ENCODE data around the gene FCAMR. TPM values are rescaled to one million over a fixed set of nuclear protein-coding genes. Genes with fewer than 3 reads are reported as not detected.

The FCAMR gene
- total RNA-seq, 1 experiment from 2014 or later = not detected

DNA sequence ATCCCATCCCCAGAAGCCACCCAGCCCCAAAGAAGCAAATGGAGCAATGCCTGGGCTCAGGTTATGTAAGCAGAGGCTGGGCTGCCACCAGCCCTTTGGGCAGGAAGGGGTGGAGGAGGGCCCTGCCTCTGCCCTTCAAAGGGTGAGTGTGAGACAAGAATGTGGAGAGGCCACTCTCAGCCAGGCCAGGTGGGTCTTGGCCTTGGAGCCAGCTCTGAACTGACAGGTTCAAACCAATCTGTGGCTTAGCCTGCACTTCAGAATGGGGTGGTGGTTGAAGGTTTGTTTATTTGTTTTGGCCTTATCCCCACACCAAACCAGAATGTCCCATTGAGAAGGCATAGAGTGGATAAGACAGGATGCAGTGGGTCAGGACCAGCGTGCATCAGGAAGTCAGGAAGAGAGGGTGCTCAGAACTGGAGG, 32.5 kb upstream of the FCAMR start:
- no peak for DNase-seq (ENCODE audit: low read depth, low spot score)
- in situ Hi-C loops (cut with HindIII; ENCODE audit: low pct_unique_long_range_greater_than_20kb, low sequenced_read_pairs) = no loop called here

DNA sequence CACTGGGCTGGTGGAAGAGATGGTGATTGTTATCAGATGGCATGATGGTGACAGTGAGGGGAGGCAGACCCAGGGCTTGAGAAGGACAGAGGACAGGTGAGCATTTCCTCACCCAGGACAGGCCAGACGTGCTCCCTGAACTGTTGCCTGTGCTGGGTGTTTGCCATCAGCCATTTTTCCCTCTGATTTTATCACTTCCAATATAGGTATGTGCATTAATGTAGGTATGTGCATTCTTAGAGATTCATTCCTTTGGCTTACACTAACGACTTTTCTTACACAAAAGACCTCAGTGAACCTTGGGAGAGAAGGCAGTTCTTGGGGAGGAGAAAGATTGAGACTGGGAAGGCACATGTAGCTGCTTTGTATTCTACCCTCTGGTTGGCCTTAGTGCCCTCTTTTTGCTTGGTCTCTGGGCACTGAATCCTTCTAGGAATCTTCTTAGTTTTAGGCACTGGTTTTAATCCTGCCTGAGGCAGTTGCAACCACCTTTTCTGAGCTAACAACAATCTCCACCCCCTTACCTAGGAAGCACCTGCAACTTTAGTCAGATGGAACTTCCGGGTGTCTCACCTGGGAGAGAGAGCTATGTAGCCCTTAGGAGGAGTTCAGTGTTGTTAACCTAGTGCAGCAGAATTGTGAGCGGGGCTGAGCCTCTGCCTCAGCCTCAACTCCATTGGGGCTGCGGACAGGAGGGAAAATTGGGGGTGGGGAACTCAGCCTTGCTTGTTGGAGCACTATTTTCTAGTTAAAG, 31.4 kb upstream of the FCAMR start:
- DNase-seq (ENCODE audit: low read depth, low spot score) = no peak
- in situ Hi-C loops (cut with HindIII; ENCODE audit: low pct_unique_long_range_greater_than_20kb, low sequenced_read_pairs) = no loop called here

GRCh38 chr1:207000651-207001291, 30.5 kb upstream of the FCAMR start:
- DNase-seq (ENCODE audit: low read depth, low spot score) = no peak
- in situ Hi-C loops (cut with HindIII; ENCODE audit: low pct_unique_long_range_greater_than_20kb, low sequenced_read_pairs) = no loop called here

DNA sequence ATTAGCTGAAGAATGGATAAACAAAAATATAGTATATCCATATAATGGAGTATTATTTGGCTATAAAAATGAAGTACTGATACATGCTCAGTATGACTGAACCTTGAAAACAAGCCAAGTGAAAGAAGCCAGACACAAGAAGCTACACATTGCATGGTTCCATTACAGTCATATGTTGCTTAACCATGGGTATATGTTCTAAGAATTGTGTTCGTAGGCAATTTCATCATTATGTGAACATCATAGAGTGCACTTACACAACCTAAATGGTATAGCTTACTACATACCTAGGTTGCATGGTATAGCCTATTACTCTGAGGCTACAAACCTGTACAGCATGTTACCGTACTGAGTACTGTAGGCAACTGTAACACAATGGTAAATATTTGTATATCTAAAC, 28.6 kb upstream of the FCAMR start:
- in situ Hi-C loops (cut with HindIII; ENCODE audit: low pct_unique_long_range_greater_than_20kb, low sequenced_read_pairs) = no loop called here
- no peak for DNase-seq (ENCODE audit: low read depth, low spot score)

DNA sequence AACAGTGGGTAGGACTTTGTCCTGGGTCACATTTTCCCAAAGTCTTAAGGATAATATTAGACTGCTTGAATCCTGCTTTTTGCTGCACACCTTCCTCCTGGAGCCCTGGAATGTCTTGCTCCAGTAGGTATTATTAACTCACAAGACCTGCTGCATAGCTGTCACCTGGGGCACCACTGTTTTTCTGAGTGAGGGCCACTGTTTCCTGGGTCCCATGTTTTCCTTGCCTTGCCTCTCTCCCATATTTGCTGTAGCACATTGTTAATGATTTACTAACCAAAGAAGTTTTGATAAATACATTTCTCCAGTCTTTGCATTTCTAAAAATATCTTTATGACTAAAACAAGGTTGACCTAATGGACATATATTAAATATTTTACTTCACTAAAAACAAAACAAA, 22.5 kb upstream of the FCAMR start:
- in situ Hi-C loops (cut with HindIII; ENCODE audit: low pct_unique_long_range_greater_than_20kb, low sequenced_read_pairs) = no loop called here
- DNase-seq (ENCODE audit: low read depth, low spot score) = no peak

DNA sequence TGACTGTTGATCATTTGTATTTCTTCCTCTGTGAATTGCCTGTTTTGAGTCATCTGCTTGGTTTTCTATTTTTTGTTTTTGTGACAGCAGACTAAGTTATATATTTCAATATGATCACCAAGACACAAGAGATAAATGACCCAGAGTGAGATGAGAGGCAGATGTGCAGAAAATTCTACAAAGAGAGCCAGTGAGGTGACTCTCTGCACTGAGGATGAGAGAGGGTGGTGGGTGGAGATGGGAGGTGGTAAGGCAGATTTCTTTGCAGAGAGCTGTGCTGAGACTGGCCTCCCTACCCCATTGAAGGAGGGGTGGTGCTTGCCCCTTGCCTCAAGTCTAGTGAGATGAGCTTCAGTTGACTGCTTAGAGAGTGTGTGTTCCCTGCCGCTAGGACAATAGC, 17.6 kb upstream of the FCAMR start:
- in situ Hi-C loops (cut with HindIII; ENCODE audit: low pct_unique_long_range_greater_than_20kb, low sequenced_read_pairs) = no loop called here
- no peak for DNase-seq (ENCODE audit: low read depth, low spot score)

DNA sequence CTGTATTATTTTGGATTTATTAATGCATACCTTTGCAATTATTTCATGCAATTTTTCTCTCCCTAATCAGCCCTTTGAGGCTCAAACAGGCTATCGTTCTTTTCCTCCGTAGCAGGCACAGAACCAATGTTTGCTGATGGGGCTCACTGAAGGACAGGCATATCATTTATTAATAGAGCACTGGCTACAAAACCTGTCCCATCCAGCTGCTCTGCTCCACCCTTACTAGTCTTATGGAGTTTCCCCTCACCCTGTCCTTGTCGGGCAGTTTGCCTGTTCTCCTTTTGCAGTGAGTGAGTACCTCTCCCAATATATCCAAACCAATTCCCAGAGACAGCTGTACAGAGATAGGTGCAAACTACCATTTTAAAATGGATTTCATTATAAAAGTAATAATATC, 16.6 kb upstream of the FCAMR start:
- in situ Hi-C loops (cut with HindIII; ENCODE audit: low pct_unique_long_range_greater_than_20kb, low sequenced_read_pairs) = no loop called here

GRCh38 chr1:206986402-206986801, 16.1 kb upstream of the FCAMR start:
- in situ Hi-C loops (cut with HindIII; ENCODE audit: low pct_unique_long_range_greater_than_20kb, low sequenced_read_pairs) = no loop called here
- no peak for DNase-seq (ENCODE audit: low read depth, low spot score)

More for the DNA sequence above, 16.6 kb upstream of the FCAMR start:
- DNase-seq (ENCODE audit: low read depth, low spot score) = no peak

DNA sequence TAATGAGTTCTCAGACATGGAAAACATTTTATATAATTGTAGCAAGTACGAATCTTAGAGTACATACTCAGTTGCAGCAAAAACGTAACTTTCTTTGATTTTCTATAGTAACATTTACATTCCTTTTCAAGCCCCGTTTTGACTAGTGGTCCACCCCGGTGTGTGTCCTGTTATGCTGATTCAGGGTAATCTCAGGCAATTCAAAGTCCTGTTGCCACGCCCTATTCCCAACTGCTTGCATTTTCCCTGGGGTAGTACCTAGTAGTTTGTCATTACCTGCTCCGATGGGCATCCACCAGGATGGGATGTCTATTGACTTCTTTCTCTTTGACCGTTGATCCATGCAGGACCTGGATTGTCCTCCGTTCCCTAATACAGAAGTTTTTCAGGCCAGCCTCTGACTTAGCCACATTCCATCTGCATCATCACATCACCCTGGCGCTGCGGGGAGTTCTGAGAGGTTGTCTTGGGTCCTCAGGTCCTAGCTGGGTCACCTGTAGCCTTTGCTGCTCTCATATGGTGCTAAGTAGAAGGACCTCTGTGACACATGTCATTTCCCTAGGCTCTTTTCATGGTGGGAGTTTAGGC, 15.0 kb upstream of the FCAMR start:
- in situ Hi-C loops (cut with HindIII; ENCODE audit: low pct_unique_long_range_greater_than_20kb, low sequenced_read_pairs) = no loop called here

GRCh38 chr1:206982216-206982615, 12.0 kb upstream of the FCAMR start:
- in situ Hi-C loops (cut with HindIII; ENCODE audit: low pct_unique_long_range_greater_than_20kb, low sequenced_read_pairs) = no loop called here
- DNase-seq (ENCODE audit: low read depth, low spot score) = peak; percentile 75

More for the DNA sequence above, 15.0 kb upstream of the FCAMR start:
- no peak for DNase-seq (ENCODE audit: low read depth, low spot score)

GRCh38 chr1:206979379-206980043, 9.3 kb upstream of the FCAMR start:
- in situ Hi-C loops (cut with HindIII; ENCODE audit: low pct_unique_long_range_greater_than_20kb, low sequenced_read_pairs) = no loop called here
- DNase-seq (ENCODE audit: low read depth, low spot score) = peak; percentile 62

DNA sequence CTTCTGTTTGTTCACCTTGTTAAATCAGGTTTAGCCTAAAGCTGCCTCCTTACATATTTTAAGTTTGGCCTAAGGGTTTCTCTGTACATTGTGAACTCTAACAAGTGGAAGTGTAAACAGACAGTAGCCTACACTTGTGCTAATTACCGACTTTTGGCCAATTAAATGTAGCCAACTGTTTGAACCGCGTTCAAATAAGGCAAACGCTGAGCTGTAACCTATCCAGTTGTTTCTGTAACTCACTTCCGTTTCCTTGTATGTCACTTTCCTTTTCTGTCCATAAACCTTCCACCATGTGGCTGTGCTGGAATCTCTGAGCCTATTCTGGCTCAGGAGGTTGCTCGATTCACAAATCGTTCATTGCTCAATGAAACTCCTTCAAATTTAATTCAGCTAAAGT, 8.0 kb upstream of the FCAMR start:
- DNase-seq (ENCODE audit: low read depth, low spot score) = no peak
- in situ Hi-C loops (cut with HindIII; ENCODE audit: low pct_unique_long_range_greater_than_20kb, low sequenced_read_pairs) = no loop called here

- in situ Hi-C loops (cut with HindIII; ENCODE audit: low pct_unique_long_range_greater_than_20kb, low sequenced_read_pairs) = no loop called here
Observed at GRCh38 chr1:206975306-206975705, 5.0 kb upstream of the FCAMR start.

DNA sequence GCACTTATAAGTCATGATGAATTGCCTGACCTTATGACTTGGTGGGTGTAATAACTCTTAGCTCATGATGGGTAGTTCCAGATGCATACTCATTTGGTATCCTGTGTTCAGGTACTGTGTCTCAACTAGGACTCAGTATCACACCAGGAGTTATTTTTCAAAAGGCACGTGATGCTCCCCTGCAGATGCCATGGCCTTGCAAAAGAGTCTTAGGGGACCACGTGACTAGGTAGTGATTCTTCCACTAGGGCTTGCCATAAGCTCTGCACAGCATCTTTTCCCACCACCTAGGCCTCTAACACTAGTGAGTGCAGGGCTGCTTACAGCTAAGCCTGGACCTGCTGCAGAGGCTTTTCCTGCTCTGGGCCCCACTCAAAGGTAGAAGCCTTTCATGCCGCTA, 3.9 kb upstream of the FCAMR start:
- DNase-seq (ENCODE audit: low read depth, low spot score) = no peak
- in situ Hi-C loops (cut with HindIII; ENCODE audit: low pct_unique_long_range_greater_than_20kb, low sequenced_read_pairs) = no loop called here

More at GRCh38 chr1:206975306-206975705, 5.0 kb upstream of the FCAMR start:
- no peak for DNase-seq (ENCODE audit: low read depth, low spot score)

GRCh38 chr1:206972728-206973127, 2.5 kb upstream of the FCAMR start:
- in situ Hi-C loops (cut with HindIII; ENCODE audit: low pct_unique_long_range_greater_than_20kb, low sequenced_read_pairs) = no loop called here
- DNase-seq (ENCODE audit: low read depth, low spot score) = no peak

DNA sequence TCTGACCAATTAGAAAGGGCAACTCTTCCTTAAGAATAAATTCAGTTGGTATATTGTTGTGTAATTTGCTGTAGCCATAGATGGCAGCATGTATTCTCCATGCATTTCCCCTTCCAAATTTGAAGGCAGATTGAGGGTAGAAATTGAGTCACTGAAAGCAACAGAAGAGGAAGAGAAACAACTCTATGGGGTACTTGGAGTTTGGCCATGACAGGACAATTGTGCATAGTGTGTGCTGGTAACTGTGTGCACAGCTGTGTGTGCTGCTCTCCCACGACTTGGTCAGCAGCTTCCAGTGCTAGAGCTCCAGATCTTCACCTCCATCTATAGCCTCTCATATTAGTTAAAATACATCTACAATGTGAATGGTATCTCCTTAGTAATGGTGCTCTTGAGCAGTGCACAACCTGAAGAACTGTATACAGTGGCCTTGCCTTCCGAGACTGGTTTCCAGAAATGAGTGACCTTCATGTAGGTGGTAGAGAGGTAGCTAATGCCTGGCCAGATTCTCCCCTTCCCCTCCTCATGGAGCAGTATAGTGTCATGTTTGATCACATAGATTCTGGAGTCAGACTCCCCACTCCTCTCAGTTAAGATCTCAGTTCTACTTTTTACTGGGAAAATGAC, 882 bp upstream of the FCAMR start:
- DNase-seq (ENCODE audit: low read depth, low spot score) = no peak
- in situ Hi-C loops (cut with HindIII; ENCODE audit: low pct_unique_long_range_greater_than_20kb, low sequenced_read_pairs) = no loop called here

DNA sequence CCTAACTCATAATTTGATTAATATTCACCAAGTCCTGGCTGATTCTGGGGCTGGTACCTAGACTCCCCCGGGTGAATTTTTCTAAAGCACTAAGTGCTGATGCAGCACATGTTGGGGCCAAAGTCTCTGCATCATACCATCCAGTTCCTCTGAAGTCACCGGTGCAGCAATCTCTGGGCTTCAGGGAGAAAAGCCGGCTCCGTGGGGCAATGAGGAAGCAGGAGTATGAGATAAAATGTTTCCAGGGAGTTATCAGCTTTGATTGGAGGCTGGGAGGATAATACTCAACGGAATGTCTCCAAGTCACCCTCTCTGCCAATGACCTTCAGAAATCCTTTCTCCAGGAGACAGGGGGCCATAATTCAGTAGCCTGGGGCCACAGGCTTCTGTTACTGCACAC, 1.2 kb downstream of the FCAMR start:
- in situ Hi-C loops (cut with HindIII; ENCODE audit: low pct_unique_long_range_greater_than_20kb, low sequenced_read_pairs) = no loop called here
- DNase-seq (ENCODE audit: low read depth, low spot score) = no peak
